Hepatocyte (in vitro differentiated cells): Measurements from ENCODE around the gene ROR2. TPM values are rescaled to one million over a fixed set of nuclear protein-coding genes. Genes with fewer than 3 reads are reported as not detected.

ENCODE experiments used
- DNase-seq: peaks from one replicate; pipeline ENCODE4 v3.0.0-alpha.2; 2016; ENCODE audit warnings: low spot score
- H2AFZ ChIP-seq: fragments of 200-600 bp; sonication (generic); 2 replicates; pipeline ENCODE4 v1.6.0; 2016; ENCODE audit warnings: antibody characterized with exemption, mild to moderate bottlenecking
- H3K27ac ChIP-seq: fragments of 200-600 bp; sonication (generic); 2 replicates; pipeline ENCODE4 v1.5.1; 2016; ENCODE audit warnings: mild to moderate bottlenecking
- H3K27me3 ChIP-seq: fragments of 200-600 bp; sonication (generic); 2 replicates; pipeline ENCODE4 v1.6.1; 2016
- H3K36me3 ChIP-seq: fragments of 200-600 bp; sonication (generic); replicated peaks from 2 replicates; pipeline ENCODE4 v1.5.1; 2016; ENCODE audit warnings: low read depth; ENCODE audit not compliant: insufficient read depth
- H3K4me1 ChIP-seq: fragments of 200-600 bp; sonication (generic); 2 replicates; pipeline ENCODE4 v1.5.1; 2016; ENCODE audit warnings: mild to moderate bottlenecking, moderate library complexity; ENCODE audit not compliant: insufficient read depth
- H3K4me2 ChIP-seq: fragments of 200-600 bp; sonication (generic); 2 replicates; pipeline ENCODE4 v1.6.0; 2016
- H3K4me3 ChIP-seq: fragments of 200-600 bp; sonication (generic); 2 replicates; pipeline ENCODE4 v1.5.1; 2016; ENCODE audit warnings: mild to moderate bottlenecking
- H3K79me2 ChIP-seq: fragments of 200-600 bp; sonication (generic); 2 replicates; pipeline ENCODE4 v1.6.0; 2017; ENCODE audit warnings: mild to moderate bottlenecking
- H3K9me2 ChIP-seq: fragments of 200-600 bp; sonication (generic); replicated peaks from 2 replicates; pipeline ENCODE4 v1.6.0; 2017; ENCODE audit warnings: mild to moderate bottlenecking; ENCODE audit not compliant: insufficient read depth
- H3K9me3 ChIP-seq: fragments of 200-600 bp; sonication (generic); 2 replicates; pipeline ENCODE4 v1.5.1; 2016; ENCODE audit warnings: low read depth, mild to moderate bottlenecking
- H4K20me1 ChIP-seq: fragments of 200-600 bp; sonication (generic); 2 replicates; pipeline ENCODE4 v1.6.0; 2016; ENCODE audit warnings: mild to moderate bottlenecking; ENCODE audit not compliant: insufficient read depth, poor library complexity, severe bottlenecking
- EZH2 ChIP-seq: fragments of 200-600 bp; sonication (generic); IDR thresholded peaks from 2 replicates; pipeline ENCODE4 v1.6.1; 2016; ENCODE audit warnings: antibody characterized with exemption, mild to moderate bottlenecking, borderline replicate concordance
- EZH2phosphoT487 ChIP-seq: fragments of 200-600 bp; sonication (generic); IDR thresholded peaks from one replicate; pipeline ENCODE4 v1.6.1; 2018; ENCODE audit warnings: antibody characterized with exemption, mild to moderate bottlenecking, low read depth, moderate library complexity; ENCODE audit not compliant: unreplicated experiment, severe bottlenecking
- WGBS: methylation state at CpG from one replicate; pipeline ENCODE4 v1.1.6; 2016; ENCODE audit warnings: low lambda C conversion rate; ENCODE audit errors: missing lambda C conversion rate; 5-methylcytosine and 5-hydroxymethylcytosine counted together
- polyA plus RNA-seq: library from polyadenylated mRNA; unstranded; fragments of >200 nt; fragmentation: Nextera tagmentation; extraction: Ambion mirVana; gene quantifications from 2 replicates; pipeline ENCODE4 v1.2.1, GENCODE V29; 2016
- total RNA-seq: library from RNA; depleted of rRNA; stranded (reverse); fragments of >200 nt; gene quantifications from 2 replicates; pipeline ENCODE4 v1.2.3, GENCODE V29; 2014
- TF ChIP-seq, protein P1 (sequence below): fragments of 200-600 bp; sonication (generic); IDR thresholded peaks from 2 replicates; pipeline ENCODE4 v1.5.1; 2016; ENCODE audit warnings: antibody characterized with exemption, mild to moderate bottlenecking; ENCODE audit not compliant: poor library complexity

Gene ROR2
- total and polyA plus RNA-seq, 2 experiments from 2014 or later, result 25.6 to 29.5 TPM

DNA sequence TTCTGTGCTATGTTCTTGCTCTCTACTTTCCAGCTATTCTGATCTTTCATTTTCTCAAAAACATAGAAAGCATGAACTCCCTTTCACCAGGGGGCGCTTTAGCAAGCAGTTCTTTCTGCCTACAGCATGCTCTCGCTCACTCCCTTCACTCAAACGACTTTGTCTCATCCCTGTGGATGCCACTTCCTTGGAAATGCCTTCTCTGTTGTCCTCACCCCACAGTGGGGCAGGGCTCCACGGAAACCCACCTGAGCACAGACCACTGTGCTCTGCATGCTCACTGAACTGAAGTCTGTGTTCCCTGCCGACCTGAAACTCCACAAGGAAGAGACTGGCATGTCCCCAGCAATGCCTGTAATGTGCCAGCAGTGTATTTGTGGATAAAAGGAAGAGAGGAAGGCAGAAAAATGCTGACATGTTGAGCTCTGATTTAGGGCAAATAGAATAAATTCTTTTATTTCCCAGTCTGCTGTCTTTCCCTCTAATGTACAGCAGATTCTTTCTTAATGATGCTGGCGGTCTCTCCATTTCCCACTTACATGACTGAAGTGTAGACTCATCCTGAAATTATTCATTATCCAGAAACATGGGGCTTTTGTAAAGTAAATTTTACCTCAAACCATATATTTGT lies 4.9 kb upstream of the ROR2 start:
- Histone ChIP-seq H3K79me2 (no peaks in the 10 kb centered on the region), H3K4me1 (peaks cover 12% of the 10 kb centered on the region), H3K27ac (no peak overlapping the region), H2AFZ (no peak overlapping the region), H3K4me2 (peak overlapping the region; percentile 23), H3K9me3 (no peaks in the 10 kb centered on the region), H3K4me3 (no peak overlapping the region), H3K27me3 (no peaks in the 10 kb centered on the region), H4K20me1 (no peaks in the 10 kb centered on the region), H3K36me3 (no peaks in the 10 kb centered on the region), H3K9me2 (no peaks in the 10 kb centered on the region)
- 30% methylated on average over 6 of the region's 6 CpGs for WGBS
- DNase-seq, result peak; percentile 86
- TF ChIP-seq, protein P1, sequence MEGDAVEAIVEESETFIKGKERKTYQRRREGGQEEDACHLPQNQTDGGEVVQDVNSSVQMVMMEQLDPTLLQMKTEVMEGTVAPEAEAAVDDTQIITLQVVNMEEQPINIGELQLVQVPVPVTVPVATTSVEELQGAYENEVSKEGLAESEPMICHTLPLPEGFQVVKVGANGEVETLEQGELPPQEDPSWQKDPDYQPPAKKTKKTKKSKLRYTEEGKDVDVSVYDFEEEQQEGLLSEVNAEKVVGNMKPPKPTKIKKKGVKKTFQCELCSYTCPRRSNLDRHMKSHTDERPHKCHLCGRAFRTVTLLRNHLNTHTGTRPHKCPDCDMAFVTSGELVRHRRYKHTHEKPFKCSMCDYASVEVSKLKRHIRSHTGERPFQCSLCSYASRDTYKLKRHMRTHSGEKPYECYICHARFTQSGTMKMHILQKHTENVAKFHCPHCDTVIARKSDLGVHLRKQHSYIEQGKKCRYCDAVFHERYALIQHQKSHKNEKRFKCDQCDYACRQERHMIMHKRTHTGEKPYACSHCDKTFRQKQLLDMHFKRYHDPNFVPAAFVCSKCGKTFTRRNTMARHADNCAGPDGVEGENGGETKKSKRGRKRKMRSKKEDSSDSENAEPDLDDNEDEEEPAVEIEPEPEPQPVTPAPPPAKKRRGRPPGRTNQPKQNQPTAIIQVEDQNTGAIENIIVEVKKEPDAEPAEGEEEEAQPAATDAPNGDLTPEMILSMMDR, result peak; percentile 80
- no peak for TF ChIP-seq EZH2phosphoT487
- no peak for TF ChIP-seq EZH2

DNA sequence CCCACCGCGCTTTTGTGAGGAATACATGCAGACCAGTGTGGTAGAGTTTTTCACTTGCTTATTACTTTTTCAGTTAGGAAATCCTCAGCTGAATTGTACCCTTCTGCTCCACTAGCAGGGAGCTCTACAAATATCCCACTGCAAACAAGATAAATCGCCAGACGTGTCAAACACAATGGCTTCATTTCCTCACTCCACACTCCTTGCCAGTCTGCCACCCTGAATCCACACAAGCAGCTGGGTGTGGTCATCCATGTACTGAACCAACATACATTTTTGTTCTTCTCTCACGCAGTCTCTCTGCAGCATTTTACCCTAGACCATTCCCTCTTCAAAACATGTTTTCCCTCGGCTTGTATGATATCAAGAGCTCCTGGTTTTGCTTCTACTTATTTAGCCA lies 3.7 kb upstream of the ROR2 start:
- 83% methylated on average over 6 of the region's 6 CpGs for WGBS
- DNase-seq, result no peak
- Histone ChIP-seq H3K4me3 (no peak overlapping the region), H3K79me2 (peaks cover 12% of the 10 kb centered on the region), H2AFZ (no peak overlapping the region), H3K4me1 (peaks cover 12% of the 10 kb centered on the region), H3K36me3 (no peaks in the 10 kb centered on the region), H3K27me3 (no peaks in the 10 kb centered on the region), H3K9me2 (no peaks in the 10 kb centered on the region), H4K20me1 (no peaks in the 10 kb centered on the region), H3K27ac (no peak overlapping the region), H3K4me2 (no peak overlapping the region), H3K9me3 (no peaks in the 10 kb centered on the region)
- TF ChIP-seq, protein P1, result no peak
- TF ChIP-seq EZH2phosphoT487 (no peak), EZH2 (no peak)

DNA sequence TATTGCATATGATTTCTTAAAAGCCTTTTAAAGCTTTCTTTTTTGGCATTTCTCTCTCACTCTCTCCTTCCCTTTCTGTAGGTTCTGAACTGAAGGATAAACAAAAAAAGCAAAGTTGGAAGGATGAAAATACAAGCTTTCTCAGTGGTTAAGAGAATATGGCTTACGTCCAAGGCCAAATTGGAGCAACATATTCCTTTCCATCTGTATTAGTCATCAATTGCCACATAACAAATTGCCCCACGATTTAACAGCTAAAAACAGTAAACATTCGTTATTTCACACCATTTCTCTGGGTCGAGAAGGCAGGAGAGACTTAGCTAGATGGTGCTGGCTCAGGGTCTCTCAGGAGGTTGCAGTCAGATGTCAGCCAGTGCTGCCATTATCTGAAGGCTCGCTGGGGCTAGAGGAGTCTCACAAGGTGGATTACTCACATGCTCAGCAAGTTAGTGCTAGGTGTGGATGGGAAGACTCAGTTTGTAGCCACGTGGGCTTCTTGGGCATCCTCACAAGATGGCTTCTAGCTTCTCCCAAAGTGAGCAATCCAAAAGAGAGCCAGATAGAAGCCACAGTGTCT lies 2.0 kb upstream of the ROR2 start:
- H3K27me3 ChIP-seq, result no peaks in the 10 kb centered on the region
- peaks cover 29% of the 10 kb centered on the region for H3K79me2 ChIP-seq
- no peaks in the 10 kb centered on the region for H3K9me2 ChIP-seq
- peaks cover 19% of the 10 kb centered on the region for H3K4me1 ChIP-seq
- H3K36me3 ChIP-seq, result no peaks in the 10 kb centered on the region
- 82% methylated on average over 6 of the region's 6 CpGs for WGBS
- TF ChIP-seq, protein P1, result no peak
- TF ChIP-seq EZH2 (no peak), EZH2phosphoT487 (no peak)
- DNase-seq, result no peak
- peak overlapping the region; percentile 29 for H3K27ac ChIP-seq
- H4K20me1 ChIP-seq, result no peaks in the 10 kb centered on the region
- no peak overlapping the region for H2AFZ ChIP-seq
- no peak overlapping the region for H3K4me3 ChIP-seq
- H3K9me3 ChIP-seq, result no peaks in the 10 kb centered on the region
- H3K4me2 ChIP-seq, result no peak overlapping the region
